GM08714 (cell line): ENCODE measurements around the gene SLC22A23.

Experiments used
- H3K4me3 ChIP-seq: fragments of 200-500 bp; sonication (Bioruptor generic); 2 replicates; pipeline ENCODE4 v1.5.1; 2014; ENCODE audit warnings: mild to moderate bottlenecking, low read length, inconsistent platforms
- ZNF274 ChIP-seq: IDR thresholded peaks from 2 replicates; pipeline ENCODE4 v1.6.1; 2012; ENCODE audit warnings: mild to moderate bottlenecking, low read depth, low read length

Gene SLC22A23

DNA sequence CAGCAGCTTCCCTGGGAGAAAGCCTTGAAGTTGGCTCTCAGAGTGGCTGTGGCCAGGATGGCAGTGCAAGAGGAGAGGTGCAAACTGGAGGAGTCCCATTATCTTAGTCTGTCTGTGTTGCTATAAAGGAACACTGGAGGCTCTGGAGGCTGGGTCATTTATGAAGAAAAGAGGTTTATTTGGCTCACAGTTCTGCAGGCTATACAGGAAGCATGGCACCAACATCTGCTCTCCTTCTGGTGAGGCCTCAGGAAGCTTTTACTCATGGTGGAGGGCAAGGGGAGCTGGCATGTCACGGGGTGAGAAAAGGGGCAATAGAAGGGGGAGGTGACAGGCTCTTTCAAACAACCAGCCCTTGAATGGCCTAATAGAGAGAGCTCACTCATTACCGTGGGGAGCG lies 151.0 kb downstream of the SLC22A23 start:
- no peak for TF ChIP-seq ZNF274
- no peak overlapping the region for H3K4me3 ChIP-seq

DNA sequence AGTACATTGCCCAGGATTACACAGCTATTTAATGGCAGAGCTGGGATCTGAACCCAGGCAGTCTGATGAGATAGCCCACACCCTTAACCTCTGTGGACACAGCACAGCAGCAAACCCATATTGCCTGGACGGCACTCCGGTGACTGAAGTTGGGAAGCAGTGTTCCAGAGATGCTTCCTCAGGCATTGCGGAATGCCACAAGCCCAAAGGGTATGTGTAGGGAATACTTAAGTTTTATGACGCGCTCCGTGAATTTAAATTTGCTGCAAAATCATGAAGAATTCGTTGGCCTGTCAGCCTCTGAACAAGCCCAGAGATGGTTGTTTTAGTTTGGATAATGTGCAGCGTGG lies 151.7 kb downstream of the SLC22A23 start:
- no peak for TF ChIP-seq ZNF274
- H3K4me3 ChIP-seq, result no peak overlapping the region

GRCh38 chr6:3304500-3305215 lies 152.2 kb downstream of the SLC22A23 start:
- no peak for TF ChIP-seq ZNF274
- H3K4me3 ChIP-seq, result no peak overlapping the region

DNA sequence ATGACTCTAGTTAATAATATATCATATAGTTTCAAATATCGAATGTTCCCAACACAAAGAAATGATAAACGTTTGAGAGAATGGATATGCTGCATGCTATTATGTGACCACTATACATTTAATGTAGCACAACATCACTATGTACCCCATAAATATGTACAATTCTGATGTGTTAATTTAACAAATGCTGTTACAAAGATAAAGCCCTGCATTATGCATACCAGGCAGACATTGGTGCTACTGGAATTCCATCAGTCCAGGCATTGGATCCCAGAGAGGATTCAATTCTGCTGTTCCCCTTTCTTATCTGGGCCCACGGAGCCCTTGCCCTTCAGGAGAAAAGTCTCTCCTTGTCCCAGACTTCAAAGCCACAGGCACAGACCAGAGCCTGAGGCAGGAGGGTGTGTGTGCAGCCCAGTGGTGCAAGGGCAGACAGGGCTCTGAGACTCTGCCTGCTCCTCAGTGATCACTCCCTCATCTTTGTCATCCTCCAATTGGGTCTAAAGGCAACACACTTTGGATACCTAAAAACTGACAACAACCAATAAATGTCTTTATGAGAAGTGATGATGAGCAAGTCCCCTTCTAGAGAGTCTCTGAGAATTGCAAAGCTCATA lies 152.9 kb downstream of the SLC22A23 start:
- no peak for TF ChIP-seq ZNF274
- H3K4me3 ChIP-seq, result no peak overlapping the region

DNA sequence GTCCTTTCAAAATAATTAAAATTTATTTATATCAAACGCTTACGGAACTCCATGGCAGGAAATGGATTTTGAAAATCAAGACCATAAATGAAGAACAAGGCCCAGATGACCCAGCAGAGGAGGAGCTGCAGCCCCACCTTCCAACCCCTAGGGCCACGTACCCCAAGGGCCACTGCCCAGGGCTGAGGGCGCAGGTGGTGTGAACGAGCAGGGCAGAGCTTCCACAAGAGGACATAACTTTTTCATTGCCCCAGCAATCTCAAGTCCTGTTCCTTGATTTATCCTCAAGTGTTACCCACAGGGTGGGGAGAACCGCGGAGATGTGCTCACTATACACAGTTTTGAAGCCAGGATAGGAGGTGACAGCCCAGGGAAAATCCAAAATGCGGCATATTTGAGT lies 155.3 kb downstream of the SLC22A23 start:
- no peak for TF ChIP-seq ZNF274
- H3K4me3 ChIP-seq, result no peak overlapping the region

- H3K4me3 ChIP-seq, result no peak overlapping the region
- no peak for TF ChIP-seq ZNF274
Observed at GRCh38 chr6:3299221-3299620, 157.6 kb downstream of the SLC22A23 start.

GRCh38 chr6:3297909-3298308 lies 158.9 kb downstream of the SLC22A23 start:
- no peak for TF ChIP-seq ZNF274
- no peak overlapping the region for H3K4me3 ChIP-seq

- TF ChIP-seq ZNF274, result no peak
Observed at GRCh38 chr6:3297006-3297405, 159.8 kb downstream of the SLC22A23 start.

DNA sequence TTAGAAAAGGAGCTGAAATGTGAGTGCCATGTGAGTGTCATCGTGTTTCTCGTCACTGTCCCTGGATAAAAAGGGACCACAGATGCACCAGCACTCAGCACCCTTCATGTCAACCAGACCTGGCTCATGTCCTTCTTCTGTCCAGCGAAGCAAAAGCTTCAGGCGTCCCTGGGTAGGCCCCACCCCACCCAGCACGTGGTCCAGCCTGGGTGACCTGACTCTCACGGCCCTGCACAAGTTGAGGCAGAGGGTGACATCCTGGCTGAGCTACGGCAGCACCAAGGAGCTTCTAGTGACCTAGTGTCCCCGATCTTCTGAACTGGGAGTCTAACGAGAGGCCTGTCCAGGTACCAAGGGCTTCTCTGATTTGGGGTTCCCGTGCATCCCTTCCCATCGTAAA lies 160.3 kb downstream of the SLC22A23 start:
- TF ChIP-seq ZNF274, result no peak
- H3K4me3 ChIP-seq, result no peak overlapping the region

More at GRCh38 chr6:3297006-3297405, 159.8 kb downstream of the SLC22A23 start:
- no peak overlapping the region for H3K4me3 ChIP-seq

GRCh38 chr6:3296078-3296477 lies 160.8 kb downstream of the SLC22A23 start:
- no peak overlapping the region for H3K4me3 ChIP-seq
- no peak for TF ChIP-seq ZNF274

DNA sequence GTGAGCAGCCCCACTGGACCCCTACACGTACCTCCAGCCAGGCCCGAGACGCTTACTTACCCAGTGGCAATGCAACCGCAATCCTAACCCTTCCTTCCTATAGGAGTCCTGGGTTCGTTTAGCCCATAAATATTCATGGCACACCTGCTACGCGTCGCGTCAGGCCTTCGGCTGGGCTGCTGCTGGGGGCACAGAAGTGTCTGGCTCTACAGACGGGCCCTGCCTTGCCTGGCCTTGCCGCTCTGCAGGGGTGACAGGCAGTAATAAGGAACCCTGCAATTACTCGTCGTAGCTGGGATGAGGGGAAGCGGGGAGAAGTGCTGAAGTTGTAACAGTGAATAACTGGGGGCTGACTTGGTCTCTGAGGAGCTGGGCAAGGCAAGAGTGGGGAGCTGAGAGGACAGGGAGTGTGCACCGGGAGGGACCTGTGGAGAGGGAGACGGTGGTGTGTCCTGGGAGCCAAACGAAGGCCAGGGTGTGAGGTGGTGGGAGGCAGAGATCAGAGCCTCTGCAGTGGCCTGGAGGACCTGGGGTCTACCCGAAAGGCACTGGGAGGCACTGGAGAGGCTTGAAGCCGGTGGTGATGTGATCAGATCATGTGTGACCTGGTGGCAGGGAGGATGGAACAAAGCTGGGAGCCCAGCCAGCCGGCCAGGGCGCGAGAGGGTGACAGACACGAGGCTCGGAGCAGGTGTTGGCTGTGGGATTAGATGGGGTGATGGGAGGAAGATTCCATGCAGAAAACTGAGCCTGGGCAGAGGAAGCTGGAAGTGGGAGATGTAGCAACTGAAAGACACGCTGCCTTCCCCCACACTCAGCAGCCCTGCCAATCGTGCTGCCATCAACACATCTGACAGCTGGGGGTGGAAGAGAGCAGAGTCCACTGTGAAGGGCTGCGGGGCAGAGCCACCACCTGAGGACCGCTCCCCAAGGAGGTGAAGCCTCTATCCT lies 161.7 kb downstream of the SLC22A23 start:
- TF ChIP-seq ZNF274, result no peak
- no peak overlapping the region for H3K4me3 ChIP-seq

GRCh38 chr6:3294396-3294795 lies 162.5 kb downstream of the SLC22A23 start:
- TF ChIP-seq ZNF274, result no peak

DNA sequence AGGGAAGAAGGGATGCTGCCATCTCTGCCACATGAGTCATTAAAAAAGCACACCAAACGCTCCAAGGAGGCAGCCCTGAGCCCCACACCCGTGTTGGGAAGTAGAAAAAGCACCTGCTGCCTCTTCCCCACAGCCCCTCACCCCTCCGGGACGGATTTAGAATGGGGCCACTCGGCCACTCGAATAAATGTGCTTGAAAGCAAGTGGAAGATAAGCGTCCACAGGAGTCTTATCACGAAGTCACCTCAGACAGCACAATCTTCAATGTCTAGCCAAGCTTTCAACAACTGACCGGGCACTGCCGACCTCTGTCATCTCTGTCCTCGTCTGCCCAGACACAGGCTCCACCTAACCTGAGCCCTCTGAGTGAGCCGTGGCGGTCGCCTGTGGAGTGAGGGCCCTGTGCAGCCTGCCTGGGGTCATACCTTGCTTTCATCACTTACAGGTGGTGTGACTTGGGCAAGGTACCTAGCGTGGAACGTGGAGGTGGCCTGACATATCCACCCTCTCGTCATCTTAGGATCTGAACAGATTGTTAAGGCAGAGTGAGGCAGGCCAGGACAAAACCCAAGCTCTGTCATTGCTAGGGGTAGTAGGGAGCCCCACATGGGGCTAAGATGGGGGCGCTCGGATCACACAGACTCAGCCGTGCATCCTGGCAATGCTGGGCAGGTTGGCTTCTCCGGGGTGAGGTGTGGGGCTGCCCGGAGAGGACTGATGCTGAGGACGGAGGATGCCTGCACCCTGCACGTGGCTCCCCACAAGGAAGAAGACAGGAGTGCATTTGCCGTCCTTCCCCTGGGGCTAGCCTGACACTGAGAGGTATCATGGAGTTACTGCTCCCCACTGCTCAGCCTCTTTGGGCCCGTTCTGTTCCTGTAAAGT lies 163.3 kb downstream of the SLC22A23 start:
- TF ChIP-seq ZNF274, result no peak
- no peak overlapping the region for H3K4me3 ChIP-seq

More at GRCh38 chr6:3294396-3294795, 162.5 kb downstream of the SLC22A23 start:
- no peak overlapping the region for H3K4me3 ChIP-seq

GRCh38 chr6:3292431-3293197 lies 164.2 kb downstream of the SLC22A23 start:
- no peak for TF ChIP-seq ZNF274
- no peak overlapping the region for H3K4me3 ChIP-seq
